Measurements from ENCODE around the gene CBFA2T3.

Gene CBFA2T3

DNA sequence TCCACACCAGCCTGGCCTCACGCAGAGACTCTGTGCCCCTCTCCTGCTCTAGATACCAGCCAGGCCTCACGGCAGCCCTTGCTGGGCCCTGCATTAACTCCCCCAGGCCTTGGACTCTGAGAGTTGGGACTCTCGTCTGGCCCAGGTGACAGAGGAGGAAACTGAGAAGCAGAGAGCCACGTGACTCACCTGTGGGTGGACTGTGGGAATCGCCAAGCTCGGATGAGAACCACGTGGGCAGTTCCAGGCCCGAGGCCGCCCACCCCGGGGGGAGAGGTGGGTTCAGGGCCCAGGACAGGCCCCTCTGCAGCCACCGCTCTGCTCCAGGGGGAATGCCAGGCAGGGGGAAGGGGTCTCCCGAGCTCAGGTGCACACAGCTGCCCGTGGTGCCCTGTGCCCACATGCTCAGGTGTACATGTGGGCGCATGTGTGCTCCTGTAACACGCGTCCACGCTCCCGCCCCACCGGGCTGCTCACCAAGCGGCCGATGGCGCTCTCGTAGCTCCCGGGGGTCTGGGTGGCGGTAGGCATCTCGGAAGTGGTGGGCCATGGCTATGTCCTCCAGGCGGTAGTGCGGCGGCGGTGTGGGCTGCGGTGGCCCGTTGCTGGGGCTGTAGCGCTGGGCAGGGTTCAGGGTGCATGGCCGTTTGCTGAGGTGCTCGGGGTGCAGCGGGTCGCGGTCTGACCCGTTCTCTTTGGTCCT, 92.3 kb downstream of the CBFA2T3 start:
- no peak for DNase-seq

DNA sequence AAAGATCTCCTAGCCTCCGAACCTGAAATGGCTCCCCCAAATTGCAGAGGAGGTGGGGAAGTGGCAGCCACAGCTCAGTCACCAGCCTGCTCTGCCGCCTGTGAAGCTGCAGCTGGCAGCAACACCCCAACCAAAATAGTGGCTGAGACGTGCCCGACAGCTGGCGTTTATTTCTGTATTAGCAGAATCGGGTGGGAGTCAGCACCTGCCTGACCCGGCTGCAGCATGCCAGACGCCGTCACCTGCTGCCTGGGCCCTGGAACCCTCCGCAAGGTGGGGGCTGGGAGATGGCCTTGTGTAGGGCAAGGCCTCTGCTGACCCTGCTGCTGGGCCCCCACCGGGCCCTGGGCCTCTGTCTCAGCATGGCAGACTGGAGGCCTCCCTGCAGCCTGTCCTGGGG, 93.1 kb downstream of the CBFA2T3 start:
- no peak for DNase-seq

DNA sequence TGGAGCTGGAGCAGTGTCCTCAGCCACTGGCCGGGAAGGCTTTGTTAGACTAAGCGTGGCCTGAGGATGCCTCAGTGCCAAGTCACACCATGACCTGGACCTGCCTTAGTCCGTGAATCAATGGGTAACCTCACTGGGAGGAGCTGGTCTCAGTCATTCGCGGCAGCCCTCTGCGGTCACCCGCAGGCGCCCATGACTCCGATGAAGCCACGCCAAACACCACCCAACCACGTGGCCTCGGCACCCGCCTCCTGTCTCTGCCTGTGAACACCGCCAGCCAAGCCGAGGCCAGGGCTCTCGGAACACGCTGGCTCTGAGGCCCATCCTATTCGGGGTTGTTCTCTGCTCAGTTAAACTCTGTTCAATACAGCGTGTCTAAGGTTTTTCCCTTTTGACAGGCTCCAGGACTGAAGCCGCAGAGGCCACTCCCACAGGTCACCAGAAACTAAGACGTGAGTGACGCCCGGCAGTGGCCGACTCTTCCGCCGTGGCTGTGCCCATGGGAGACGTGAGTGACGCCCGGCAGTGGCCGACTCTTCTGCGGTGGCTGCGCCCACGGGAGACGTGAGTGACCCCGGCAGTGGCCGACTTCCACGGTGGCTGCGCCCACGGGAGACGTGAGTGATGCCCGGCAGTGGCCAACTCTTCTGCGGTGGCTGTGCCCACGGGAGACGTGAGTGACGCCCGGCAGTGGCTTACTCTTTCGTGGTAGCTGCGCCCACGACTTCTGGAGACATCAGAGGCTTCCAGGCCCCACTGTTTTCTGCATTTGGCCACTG, 93.7 kb downstream of the CBFA2T3 start:
- no peak for DNase-seq

DNA sequence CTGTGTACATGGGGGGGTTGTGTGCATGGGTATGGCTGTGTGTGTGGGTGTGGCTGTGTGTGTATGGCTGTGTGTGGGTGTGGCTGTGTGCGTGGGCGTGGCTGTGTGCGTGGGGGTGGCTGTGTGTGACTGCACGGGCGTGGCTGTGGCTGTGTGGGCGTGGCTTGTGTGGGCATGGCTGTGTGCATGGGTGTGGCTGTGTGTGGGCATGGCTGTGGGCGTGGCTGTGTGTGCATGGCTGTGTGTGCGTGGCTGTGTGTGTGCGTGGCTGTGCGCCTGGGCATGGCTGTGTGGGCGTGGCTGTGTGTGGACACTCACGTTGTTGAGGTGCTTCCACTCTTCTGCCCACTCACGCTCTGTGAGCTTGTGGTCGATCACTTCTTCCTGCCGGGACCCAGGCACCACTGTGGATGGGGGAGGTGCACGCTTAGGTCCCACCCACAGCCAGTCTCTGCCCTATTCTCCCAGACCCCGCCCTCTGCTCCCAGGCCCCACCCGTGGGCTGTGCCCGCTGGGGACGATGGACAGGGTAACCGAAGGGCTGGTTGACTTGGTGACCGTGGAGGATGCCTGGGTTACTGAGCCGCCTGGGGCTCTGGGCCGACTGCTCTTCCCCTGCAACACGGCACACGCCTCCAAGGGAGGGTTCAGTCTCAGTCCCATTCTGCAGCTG, 94.5 kb downstream of the CBFA2T3 start:
- DNase-seq, result no peak

DNA sequence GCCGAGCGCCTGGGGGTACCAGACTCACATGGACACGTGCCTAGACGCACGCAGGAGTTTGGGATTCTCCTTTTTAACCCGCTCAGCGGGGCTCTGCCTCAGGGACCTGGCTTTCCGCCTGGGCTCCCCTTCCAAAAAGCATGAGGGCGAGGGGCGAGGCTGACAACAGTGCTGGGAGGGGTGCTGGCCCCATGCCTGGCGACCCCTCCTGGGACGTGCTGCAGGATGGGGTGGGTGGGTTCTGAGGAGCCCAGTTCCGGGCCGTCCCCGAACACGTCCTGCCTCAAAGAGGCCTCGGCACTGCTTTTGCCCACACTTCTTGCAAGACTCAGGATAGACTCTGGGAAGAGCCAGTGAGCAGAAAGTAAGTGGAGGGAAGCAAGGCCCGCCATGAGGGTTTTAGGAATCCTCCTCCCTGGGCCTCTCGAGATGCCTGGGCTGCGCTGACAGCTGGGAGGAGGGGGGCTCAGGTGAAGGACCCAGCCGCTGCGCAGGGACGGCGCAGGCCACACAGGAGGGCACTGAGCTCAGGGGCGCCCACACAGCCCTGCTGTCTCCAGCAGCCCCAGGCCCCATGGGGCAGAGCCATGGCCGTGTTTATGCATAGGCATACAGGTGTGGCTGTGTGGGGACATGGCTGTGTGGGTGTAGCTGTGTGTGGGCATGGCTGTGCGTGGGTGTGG, 95.2 kb downstream of the CBFA2T3 start:
- no peak for DNase-seq

DNA sequence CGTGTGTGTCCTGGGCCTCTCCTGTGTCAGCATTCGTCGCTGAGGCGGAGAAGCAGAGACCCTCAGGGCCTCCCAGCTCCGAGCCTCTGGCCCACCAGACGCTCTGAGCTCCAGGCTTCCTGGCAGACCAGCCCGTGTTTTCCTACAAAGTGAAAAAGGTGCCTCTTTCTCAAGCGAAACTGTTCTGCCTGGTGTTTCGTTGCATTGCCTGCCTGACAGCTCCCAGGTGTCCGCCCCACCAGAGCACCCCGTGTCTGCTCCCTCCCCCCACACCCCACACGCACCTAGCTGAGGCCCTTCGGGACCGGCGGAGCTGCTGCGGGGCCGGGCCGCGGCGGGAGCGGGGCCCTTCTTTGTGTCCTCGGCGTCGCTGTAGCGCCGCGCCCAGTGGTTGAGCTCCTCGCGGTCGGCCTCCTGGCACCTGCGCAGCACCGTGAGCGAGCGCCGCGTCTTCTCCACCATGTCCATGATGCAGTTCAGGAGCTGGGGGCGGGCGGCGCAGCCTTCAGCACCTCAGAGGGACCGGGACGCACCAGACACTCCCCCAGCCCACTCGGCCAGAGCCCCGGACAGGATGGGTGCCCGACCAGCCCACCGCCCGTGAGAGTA, 95.9 kb downstream of the CBFA2T3 start:
- no peak for DNase-seq

DNA sequence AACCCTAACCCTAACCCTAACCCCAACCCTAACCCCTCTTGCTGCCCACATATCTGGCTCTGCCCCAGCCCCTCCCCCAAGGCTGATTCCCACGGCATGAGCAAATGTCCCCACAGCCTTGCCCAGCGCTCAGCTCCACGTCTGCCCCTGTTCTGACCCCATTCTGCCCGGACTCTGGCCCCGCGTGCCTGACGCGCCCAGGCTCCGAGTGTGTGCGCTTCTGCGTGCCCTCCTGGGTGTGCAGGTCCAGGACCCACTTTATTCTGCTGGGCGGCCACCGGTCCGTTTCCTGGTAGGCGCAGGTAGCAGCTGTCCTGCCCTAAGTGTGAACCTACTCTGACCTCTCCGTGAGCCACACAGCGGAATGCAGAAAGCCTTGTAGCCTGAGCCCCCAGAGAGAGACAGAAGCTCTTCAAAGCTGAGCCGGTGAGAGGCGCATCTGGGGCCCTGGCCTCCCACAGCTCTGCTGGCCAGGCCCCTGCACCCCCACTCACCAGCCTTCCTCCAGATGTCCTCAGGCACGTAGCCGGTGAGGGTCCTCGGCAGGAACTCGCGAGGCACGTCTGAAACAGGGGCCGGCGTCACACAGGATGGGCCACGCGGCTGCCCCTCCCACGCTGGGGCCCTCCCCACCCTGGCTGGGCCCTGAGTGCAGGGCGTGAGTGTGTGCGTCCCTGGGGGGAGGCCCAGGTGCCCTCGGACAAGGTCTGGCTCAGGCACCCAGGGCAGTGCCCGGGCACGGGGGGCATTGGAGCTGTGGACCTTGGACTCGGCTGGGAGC, 96.6 kb downstream of the CBFA2T3 start:
- DNase-seq, result no peak

DNA sequence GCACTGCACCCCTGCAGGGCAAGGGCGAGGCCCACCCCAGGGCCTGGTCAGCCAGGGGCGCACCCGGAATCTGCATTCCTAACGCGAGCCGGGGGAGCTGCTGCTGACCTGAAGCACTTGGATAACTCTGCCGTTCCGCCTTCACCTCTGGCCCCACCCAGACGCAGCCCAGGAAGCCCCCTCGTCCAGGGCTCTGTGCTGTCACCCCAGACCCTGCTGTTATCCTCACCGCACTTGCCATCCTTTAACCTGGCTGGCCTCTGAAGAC, 97.3 kb downstream of the CBFA2T3 start:
- no peak for DNase-seq

DNA sequence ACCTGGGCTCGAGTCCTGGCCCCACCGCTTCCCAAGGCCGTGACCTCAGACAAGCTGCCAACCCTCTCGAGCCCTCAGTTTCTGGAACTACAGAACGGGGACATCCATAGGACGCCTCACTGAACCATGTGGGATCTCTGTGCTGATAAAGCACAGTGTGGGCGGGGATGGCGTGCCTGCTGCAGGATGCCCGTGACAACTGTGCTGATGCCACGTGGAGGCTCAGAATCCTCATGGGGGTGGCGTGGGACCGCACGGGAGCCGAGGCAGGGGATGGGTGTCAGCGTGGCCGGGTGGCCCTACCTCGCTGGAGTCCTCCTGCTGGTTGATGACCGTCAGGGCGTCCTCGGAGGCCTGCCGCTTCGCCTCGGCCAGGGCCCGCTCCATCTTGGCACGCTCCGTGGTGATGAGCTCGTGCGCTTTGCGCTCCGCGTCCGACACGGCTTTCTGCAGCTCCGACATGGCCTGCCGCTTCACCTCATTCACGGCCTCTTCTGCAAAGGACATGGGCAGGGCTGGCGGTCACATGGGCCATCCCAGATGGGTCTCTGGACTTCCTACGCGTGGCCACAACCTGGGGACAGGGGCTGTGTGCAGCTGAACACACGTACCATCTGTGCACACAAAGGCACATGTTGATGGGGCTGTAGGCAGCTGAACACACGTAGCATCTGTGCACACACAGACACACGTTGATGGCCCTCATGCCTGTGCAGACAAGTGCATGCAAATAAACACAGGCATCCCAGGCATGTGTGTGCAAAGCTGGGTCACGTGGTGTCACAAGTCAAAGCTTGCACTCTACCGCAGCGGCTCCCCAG, 97.8 kb downstream of the CBFA2T3 start:
- no peak for DNase-seq

DNA sequence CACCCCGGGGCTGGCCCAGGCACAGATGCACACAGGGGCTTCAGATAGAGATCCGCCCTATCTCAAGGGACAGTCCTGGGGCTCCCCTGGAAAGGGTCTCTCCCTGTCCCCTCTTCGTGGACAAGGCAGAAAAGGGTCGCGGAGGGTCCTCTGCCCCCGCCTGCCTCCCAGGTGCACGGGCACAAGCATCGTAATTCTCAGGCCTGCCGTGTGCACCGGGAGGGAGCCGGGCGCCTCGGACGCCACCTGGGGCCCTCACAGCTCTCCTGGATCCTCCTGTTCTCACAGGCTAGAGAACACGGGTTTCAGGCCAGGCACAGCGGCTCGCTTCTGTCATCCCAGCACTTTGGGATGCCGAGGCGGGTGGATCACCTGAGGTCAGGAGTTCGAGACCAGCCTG, 98.7 kb downstream of the CBFA2T3 start:
- no peak for DNase-seq

DNA sequence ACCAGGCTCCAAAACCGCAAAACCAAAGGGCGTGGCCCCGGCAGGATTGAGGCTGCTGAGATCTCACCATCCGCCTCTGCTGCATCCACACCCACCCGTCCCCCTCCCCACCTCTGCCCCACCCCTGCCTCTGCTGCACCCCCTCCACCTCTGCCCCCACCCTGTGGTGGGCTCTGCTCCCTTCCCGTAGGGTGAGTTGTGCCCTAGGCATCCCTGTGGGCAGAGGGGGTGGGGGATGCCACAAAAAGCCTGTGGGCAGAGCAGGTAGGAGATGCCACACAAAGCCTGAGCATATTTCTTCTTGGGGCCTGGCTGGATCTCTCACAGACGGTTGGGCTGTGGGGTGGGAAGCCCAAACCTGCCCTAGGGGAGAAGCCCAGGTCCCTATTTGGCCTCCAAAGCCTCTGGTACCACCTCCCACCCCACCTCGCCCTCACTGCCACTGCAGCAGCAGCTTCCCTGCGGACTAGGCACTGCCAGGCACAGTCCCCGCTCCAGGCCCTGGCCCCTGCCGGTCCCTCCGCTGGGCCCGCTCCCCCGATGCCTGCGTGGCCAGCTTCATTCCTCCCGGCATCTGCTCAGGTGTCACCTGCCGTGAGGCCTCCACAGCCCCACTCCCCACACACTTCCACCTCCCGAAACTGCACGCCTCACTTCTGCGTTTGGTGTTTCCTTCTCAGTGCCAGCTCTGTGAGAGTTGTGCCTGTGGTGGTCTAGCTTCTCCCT, 99.3 kb downstream of the CBFA2T3 start:
- DNase-seq, result no peak

DNA sequence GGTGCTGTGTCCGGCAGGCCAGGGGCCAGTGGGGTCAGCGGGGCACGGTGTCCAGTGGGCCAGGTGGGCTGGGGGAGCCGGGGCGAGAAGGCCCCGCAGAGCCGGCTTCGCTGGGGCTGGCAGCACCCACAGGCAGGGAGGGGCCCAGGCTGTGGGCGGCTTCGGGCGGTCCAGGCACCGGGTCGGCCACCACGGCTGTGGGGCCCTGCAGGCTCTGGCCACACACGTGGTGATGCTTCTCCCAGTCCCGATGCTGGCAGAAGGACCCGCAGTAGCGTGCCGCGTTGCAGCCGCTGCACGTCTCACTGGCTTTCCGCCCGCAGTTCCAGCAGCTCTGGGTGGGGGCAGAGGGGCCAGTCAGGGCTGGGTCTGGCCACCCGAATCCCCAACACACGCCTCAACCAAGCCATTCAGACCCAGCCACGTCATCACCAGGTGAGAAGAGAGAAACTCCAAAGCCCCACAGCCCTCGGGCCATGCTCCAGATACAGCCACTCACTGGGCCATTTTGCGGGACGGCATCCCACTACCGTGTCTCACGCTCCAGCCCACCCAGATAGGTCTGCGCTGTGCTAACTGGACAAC, 100.0 kb downstream of the CBFA2T3 start:
- no peak for DNase-seq

DNA sequence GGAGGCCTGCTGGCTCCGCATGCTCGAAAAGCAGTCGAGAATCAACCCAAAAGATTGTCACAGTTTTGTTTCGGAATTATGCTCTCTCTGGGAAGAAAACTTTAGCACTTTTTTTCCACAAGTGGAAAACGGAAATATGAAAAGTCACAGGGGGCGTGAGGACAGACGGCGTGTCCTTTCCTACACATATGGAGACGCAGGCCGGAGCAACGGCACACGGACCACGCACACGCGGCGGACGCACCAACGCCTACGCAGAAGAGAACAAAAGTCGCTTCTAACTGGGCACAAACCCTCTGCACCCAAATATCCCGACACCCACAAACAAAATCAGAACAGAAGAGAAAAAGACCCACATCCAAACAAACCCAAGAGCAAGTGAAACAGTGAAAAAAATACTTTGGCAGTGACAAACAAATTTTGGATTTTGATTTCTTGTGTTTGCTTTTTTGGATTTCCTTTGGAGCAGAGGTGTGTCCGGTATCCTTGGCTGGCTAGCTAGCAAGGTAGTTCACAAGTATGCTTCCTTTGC, 101.2 kb downstream of the CBFA2T3 start:
- DNase-seq, result no peak

DNA sequence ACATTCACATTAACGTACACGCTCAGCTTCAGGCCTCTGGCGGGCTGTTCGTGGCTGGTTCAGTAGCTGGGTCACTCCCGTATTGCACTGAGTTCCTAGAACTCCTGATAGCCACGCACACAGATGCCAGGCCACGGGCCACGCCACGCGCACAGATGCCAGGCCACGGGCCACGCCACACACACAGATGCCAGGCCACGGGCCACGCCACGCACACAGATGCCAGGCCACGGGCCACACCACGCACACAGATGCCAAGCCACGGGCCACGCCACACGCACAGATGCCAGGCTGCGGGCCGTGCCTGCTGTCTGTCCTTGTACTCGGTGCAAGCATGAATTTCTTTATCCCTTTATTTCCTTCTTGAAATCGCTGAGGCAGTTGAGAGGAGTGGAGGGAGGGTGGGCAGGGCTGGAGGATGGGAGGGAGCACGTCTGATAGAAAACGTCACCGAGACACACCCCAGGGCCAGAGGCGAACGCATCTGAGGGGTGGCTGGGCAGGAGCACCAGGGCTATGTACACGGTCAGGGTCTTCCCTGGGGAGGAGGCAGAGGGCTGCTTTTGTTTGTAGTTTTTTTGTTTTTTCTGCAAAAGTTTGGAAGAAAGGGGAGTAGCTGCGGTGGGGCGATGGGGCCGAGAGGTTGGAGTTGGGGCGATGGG, 101.9 kb downstream of the CBFA2T3 start:
- DNase-seq, result no peak

DNA sequence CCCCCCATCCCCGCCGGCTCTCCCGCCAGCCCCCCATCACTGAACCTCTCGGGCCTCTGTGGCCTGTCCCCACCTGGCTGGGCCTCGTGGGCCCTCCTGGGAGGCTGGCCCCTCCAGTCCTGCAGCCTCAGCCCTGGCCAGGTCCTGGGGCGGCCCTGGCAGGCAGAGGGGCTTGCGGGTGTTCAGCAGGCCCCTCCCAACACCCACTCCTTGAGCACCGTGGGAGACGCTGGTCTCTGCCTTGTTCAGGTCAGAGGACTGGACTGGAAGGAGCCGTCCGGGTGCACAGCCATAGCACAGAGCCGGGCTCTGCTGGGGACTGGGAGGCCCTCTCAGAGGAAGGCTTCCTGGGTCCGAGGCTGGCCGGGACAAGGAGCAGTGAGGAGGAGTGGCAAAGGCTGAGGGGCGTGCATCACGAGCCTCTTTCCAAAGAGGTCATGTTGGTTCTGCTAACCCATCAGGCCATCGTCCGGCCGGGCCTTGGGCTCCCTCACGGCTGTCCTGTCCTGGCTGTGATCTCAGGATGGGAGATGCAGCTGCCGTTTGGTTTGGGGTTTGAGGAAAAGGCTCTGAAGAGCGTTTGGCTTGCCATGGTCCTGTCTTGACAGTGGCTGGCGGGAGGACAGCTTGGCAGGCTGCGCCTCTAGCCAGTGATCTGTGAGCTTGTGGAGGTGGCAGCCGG, 104.2 kb downstream of the CBFA2T3 start:
- no peak for DNase-seq

DNA sequence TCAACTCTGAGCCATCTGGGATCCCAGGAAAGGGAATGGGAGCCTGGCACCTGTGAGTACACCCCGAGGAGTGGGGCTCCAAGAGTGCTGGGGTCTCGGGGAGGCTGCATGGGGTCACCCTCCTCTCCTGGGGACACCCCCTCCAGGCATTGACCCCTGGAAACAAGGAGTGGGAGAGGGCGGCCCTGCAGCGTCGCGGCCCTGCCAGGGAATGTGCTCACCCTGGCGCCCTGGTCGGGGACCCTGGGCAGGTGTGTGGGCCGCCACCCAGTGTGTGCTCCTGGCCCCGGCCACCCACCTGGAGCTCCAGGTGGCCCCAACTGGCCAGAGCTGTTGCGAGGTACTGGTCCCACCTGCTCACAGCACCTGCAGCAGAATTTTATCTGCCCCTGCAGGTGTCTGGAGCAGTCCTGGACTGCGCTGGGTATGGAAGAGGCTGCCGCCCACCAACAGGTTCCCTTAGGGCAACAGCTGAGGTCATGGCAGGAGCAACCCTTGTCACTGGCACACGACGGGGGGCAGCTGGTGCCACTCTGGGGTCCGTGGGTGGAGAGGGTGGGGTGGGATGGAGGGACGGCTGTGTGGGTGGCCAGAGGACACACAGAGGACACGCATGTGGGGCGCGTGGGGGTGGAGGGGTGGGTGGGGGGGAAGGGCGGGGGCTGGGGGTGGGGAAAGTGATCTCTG, 105.1 kb downstream of the CBFA2T3 start:
- no peak for DNase-seq

DNA sequence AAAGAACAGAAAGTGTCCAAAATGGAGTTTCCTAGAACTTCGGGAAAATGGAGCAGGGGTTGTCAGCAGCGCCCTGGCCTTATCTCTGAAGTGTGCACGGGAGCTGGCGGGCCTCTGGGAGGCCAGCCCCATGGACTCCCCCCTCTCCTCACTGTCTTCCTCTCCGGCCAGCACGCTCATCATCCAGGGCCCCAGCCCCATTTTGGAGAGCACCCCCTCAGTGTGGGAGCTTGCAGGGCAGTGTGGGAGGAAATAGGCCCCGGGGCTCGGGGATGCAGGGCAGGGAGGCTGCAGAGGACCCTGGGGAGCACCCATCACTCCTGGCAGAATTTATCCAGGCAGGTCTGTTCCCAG, 105.7 kb downstream of the CBFA2T3 start:
- DNase-seq, result no peak

DNA sequence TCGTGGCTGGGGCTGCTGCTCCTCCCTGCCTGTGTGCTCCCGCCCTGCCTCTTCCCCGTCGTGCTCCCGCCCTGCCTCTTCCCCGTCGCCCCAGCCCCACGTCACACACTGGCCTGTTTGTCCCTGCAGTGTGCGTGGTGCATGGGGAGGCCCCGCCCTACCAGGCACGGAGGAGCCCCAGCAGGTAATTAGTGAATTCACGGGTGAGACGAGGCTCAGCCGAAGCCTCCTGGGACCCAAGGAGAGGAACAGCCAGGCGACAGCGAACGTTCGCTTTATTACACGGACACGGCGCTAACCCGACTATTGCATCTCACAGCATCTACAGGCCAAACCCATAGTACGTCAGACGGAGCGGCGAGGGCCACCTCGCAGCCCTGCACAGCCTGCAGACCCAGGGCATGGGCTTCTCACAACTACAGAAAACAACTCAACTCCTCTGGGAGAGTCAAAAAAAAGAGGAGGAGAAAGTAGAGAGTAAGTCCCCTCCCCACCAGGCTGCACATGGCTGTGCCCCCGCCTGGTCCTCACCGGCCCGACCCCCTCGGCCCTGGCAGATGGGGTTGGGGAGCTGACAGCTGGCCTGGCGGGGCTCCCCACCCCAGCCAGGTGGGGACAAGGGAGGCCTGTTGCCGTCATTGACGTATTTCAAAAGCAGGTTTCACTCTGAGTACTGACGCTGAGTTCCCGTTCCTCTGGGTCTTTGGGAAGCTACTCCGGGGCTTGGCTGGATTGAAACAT, 106.2 kb downstream of the CBFA2T3 start:
- DNase-seq, result no peak

All from midbrain (tissue), 1 donor.